Esophagus muscularis mucosa (tissue), 4 donors: ENCODE measurements around the gene LAMA3.

Source experiments
- EP300 ChIP-seq: sonication (generic); formaldehyde crosslinking; IDR thresholded peaks from one replicate; pipeline ENCODE4 v1.6.1; 2017; ENCODE audit warnings: antibody characterized with exemption
- POLR2A ChIP-seq: fragments of 450-650 bp; IDR thresholded peaks from one replicate; pipeline ENCODE4 v1.6.1; 2017; ENCODE audit warnings: antibody characterized with exemption, moderate library complexity, mild to moderate bottlenecking, low read depth
- POLR2AphosphoS5 ChIP-seq, 2 donors: sonication (generic); formaldehyde crosslinking; IDR thresholded peaks; one replicate each; pipeline ENCODE4 v1.6.1; 2017; ENCODE audit warnings: antibody characterized with exemption in 2 of 2
- TF ChIP-seq, protein P1 (sequence below), 3 experiments: fragments of 200-600 bp in 2 of 3; fragments of 450-650 bp in 1 of 3; sonication (generic) in 2 of 3; IDR thresholded peaks; one replicate each; pipeline ENCODE4 v1.5.1; 2017 to 2019; ENCODE audit warnings: antibody characterized with exemption in 3 of 3, mild to moderate bottlenecking in 2 of 3, moderate library complexity in 1 of 3

DNA sequence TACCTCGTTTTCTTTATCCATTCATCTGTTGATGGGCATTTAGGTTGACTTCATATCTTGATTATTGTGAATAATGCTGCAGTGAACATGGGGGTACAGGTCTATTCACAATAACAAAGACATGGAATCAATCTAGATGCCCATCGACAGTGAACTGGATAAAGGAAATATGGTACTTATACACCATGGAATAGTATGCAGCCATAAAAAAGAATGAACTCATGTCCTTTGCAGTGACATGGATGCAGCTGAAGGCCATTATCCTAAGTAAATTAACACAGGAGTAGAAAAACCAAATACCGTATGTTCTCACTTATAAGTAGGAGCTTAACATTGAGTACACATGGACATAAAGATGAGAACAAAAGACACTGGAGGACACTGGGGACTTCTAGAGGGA is 111.6 kb downstream of the LAMA3 start:
- TF ChIP-seq, protein P1, sequence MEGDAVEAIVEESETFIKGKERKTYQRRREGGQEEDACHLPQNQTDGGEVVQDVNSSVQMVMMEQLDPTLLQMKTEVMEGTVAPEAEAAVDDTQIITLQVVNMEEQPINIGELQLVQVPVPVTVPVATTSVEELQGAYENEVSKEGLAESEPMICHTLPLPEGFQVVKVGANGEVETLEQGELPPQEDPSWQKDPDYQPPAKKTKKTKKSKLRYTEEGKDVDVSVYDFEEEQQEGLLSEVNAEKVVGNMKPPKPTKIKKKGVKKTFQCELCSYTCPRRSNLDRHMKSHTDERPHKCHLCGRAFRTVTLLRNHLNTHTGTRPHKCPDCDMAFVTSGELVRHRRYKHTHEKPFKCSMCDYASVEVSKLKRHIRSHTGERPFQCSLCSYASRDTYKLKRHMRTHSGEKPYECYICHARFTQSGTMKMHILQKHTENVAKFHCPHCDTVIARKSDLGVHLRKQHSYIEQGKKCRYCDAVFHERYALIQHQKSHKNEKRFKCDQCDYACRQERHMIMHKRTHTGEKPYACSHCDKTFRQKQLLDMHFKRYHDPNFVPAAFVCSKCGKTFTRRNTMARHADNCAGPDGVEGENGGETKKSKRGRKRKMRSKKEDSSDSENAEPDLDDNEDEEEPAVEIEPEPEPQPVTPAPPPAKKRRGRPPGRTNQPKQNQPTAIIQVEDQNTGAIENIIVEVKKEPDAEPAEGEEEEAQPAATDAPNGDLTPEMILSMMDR (IDR thresholded peaks at IDR 0.05): no peak
- TF ChIP-seq POLR2A: no peak
- no peak for TF ChIP-seq POLR2AphosphoS5 (IDR thresholded peaks at IDR 0.05)
- TF ChIP-seq EP300: no peak
